HG03521 (cell line): ENCODE data around the gene MAU2.
"Not testable (repeated sequence)": the region's sequence is repeated elsewhere in the genome, so short reads cannot be mapped to it uniquely, and the experiment has no call there.

Experiments used
- ATAC-seq: cut with Tn5 transposase; IDR thresholded peaks from one replicate; pipeline ENCODE4 v1.9.1; 2021; ENCODE audit warnings: mild to moderate bottlenecking, moderate library complexity; ENCODE audit not compliant: unreplicated experiment

Gene MAU2

DNA sequence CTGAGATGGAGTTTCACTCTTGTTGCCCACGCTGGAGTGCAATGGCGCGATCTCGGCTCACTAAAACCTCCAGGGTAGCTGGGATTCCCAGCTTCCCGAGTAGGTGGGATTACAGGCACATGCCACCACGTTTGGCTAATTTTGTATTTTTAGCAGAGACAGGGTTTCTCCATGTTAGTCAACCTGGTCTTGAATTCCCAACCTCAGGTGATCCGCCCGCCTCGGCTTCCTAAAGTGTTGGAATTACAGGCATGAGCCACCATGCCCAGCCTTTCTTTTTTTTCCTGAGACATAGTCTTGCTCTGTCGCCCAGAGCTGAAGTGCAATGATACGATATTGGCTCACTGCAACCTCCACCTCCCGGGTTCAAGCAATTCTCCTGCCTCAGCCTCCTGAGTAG, 59.7 kb downstream of the MAU2 start:
- not testable (repeated sequence) for ATAC-seq

DNA sequence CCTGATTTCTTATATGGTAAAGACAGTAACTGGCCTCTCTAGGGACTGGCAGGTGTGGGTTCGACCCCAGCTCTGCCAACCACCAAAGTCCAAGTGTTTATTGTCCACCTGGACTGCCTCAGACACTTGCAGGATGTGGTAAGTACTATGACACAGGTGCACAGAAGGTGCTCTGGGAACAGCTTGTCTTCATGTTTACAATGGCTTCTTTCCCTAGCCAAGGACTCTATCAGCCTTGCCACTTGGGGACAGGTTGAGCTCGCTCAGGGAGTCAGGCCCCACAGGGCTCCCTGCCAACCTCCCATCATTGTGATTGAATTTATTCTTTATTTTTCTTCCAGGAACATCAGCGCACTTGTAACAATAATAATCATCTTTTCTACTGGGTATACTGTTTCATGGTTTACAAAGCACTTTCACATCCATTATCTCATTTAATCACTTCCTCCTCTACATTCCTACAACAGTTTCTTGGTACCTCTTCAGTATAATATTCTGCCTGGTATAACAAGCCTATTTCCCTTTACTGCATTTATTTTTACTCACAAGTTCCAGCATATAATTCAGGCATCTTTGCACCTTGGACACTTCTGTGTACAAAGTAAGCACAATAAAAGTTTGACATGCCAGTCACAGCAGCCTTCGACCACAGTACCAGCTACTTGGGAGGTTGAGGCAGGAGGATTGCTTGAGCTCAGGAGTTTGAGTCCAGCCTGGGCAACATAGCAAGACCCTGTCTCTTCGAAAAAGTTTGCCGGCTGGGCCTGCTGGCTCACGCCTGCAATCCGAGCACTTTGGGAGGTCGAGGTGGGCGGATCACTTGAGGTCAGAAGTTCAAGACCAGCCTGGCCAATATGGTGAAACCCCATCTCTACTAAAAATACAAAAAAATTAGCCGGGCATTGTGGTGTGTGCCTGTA, 60.6 kb downstream of the MAU2 start:
- ATAC-seq: no peak

DNA sequence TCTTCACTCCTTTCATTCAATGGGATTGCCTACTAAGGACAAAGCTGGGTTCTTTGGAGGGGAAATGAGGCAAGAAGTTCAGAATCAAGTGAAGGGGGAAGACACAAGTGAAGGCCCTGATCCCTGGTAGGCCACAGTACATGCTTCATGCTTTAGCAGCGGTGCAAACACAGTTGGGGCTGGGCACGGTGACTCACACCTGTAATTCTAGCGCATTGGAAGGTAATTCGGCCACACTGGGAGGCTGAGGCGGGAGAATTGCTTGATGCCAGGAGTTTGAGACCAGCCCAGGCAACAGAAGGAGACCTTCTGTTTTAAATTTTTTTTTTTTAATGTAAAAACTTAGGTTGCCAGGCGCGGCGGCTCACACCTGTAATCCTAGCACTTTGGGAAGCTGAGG, 61.5 kb downstream of the MAU2 start:
- ATAC-seq: no peak

DNA sequence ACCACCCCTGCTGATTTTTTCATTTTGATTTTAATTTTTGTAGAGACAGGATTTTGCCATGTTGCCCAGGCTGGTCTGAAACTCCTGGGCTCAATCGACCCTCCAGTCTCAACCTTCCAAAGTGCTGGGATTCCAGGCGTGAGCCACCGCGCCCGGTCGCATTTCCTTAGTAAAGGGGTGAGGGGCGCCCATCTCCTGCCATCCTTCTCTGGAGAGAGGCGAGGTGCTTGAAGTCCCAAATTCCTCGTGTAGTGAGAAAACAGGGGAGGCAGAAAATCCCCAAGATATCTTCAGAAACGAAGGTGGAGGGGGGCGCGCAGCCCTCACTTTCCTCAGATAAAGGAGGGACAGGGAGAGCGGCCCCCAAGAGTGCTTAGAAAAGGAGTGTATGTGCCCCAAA, 63.9 kb downstream of the MAU2 start:
- no peak for ATAC-seq

DNA sequence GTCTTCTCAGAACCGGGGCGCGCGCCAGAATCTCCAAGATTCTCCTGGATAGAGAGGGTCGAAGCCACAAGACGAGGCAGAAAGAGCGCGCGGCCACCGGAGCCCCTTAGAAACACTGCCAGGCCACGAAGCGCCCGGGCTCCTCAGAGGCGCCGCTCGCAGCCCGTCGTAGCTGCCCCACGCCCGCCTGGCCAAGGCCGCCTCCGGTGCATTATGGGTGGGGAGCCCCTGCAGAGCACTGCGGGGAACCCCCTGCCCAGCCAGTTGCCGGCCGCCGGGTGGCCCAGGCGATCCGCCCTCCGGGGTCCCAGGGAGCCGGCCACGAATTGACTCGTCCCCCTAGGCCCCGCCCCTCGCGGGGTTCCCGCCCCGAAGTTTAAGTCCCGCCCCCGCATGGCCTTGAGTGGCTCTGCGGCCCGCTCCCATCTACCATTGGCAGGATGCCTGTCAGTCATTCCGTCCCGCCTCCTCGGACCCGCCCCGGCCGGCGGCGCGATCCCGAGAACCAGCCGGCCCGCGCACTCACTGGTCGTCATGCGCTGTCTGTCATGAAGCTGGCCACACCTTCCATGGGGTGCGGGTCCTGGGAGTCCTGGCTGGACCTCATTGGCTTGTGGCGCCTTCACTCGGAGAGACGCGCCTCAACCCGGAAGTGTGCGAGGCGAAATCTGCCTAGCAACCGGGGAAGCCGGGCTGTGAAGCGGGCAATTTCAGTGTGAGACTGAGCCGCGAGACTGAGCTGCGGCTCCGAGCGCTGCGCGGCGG, 64.7 kb downstream of the MAU2 start:
- peak; percentile 90 for ATAC-seq

DNA sequence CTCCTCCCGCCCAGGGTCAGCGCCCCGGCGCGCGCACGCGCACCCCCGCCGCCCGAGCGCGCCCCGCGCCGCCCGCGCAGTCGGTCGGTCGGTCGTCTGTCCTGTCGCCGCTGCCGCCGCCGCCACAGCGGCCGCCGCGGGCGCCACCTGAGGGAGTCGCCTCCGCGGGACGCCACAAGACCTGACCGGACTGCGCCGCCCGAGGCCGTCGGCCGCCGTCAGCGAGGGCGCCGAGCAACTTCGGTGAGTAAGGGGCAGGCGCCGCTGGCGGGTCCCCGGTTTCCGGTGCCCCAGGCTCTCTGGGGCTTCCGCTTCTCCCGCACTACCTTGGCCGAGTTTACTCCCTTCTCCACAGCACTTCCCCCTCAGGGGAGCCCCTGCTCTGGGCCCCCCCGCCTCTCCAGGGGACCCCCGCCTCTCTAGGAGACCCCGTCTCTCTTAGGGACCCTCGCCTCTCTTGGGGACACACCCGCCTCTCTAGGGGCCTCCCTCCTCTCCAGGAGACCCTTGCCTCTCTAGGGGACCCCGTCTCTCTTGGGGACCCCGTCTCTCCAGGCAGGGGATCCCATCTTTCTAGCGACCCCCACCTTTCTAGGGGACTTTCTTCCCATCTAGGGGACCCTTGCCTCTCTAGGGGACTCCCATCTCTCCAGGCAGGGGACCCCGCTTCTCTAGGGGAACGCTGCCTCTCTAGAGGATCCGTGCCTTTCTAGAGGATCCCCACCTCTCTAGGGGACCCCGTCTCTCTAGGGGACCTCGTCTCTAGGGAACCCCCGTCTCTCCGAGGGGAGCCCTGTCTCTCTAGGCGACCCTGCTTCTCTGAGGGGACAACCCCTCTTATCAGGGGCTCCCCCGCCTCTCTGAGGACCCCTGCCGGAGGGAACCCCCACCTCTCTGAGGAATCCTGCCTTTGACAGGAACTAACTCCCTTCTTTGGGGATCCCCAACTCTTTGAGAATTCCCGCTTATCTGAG, 65.6 kb downstream of the MAU2 start:
- ATAC-seq: no peak

DNA sequence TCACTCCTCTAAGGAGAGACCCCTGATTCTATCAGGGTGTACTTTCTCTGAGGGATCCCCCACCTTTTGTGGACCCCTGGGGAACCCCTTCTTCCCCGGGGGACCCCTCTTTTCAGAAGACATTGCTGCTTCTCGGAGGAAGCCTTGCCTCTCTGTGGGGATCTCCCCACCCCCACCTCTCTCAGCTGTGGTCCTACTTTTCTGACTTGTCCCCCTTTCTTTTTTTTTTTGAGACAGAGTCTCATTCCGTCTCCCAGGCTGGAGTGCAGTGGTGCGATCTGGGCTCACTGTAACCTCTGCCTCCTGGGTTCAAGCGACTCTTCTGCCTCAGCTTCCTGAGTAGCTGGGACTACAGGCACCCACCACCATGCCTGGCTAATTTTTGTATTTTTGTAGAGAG, 66.5 kb downstream of the MAU2 start:
- no peak for ATAC-seq

DNA sequence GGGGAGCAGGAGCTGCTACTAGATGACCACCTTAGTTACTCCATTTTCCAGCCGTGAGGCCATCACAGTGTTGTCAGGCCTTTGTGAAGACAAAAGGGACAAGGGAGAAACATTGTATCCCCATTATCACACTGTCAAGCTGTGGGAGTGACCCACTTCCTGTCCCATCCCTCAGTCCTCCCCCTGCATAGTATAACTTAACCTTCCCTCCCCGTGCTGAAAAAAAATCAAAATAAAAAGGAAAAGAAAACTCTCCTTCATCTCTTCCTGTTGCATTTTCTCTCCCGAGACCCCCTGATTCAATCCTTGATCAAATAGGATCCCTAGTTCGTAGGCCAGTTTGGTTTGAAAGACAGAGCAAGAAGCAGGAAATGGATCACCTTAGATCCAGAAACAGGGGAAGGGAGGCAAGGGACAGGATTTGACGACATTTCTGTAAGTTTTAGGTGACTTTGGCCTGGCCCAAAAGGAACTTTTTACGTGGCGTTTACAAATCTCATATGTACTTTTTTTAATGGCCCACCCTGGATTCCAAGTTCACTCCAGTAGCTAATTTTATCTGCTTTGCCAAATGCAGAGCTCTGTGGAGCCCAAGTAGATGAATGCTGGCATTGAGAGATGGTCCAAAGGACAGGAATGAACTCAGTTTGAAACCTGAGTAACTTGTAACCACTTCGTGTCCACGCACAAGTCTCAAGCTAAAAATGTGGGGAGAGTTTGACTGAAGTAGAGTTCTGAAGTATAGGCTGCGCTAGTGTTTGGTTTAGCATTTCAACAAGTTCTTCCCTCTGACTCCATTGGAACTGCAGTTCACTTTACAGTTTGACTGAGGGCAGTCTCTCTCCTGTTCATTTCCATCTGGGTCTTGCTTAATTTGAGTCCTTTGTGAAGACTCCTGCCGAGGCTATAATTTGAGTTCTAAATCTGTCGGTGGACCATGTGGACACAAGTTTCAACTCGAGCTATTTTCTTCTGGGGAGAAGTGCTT, 68.2 kb downstream of the MAU2 start:
- no peak for ATAC-seq

DNA sequence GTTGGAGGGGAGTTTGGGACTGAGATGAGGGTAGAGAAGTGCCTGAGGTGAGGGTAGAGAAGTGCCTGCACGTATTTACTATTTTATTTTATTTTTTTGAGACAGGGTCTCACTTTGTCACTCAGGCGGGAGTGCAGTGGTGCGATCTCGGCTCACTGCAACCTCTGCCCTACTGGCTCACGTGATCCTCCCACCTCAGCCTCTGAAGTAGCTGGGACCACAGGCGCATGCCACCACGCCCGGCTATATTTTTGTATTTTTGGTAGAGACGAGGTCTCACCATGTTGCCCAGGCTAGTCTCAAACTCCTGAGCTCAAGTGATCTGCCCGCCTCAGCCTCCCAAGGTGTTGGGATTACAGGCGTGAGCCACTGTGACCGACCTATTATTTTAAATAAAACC, 69.1 kb downstream of the MAU2 start:
- not testable (repeated sequence) for ATAC-seq

DNA sequence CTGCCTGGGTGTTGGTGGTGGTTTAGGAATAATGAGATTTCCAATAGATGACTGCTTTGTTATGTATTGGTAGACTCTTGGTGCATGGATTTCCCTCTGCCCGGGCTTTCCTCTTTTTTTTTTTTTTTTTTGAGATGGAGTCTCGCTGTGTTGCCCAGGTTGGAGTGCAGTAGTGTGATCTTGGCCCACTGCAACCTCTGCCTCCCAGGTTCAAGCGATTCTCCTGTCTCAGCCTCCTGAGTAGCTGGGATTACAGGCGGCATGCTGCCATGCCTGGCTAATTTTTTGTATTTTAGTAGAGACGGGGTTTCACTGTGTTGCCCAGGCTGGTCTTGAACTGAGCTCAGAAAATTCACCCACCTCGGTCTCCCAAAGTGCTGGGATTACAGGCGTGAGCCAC, 73.7 kb downstream of the MAU2 start:
- not testable (repeated sequence) for ATAC-seq

DNA sequence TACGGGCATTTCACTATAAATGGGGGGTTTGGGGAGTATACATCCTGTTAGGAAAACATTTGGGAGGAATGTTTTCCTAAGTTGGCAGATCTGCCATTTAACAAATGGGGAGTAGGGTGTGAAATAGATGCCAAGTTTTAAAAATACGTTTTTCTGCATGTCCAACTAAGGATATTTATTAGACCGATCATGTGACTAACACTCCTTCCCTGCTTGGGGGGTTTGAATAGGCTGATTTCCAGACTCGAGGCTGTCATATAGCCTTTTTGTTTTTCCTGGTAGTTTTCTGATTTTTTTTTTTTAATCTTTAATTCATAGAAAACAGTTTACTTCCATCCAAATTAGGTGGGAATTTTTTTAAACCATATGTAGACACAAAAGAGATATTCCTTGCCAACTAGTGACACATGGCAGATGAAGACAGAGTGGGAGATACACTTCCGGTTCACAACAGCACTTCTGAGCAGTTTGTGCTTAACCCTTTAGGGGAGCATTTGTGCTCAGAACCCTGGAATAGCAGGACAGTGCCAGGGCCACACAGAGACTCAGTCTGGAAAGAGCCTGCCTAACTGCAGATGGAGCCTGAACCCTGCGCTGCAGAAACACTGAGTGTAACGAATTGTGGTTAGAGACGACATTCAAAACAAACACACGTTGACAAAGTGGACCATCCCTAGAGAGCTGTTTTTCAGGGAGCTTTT, 79.3 kb downstream of the MAU2 start:
- no peak for ATAC-seq

DNA sequence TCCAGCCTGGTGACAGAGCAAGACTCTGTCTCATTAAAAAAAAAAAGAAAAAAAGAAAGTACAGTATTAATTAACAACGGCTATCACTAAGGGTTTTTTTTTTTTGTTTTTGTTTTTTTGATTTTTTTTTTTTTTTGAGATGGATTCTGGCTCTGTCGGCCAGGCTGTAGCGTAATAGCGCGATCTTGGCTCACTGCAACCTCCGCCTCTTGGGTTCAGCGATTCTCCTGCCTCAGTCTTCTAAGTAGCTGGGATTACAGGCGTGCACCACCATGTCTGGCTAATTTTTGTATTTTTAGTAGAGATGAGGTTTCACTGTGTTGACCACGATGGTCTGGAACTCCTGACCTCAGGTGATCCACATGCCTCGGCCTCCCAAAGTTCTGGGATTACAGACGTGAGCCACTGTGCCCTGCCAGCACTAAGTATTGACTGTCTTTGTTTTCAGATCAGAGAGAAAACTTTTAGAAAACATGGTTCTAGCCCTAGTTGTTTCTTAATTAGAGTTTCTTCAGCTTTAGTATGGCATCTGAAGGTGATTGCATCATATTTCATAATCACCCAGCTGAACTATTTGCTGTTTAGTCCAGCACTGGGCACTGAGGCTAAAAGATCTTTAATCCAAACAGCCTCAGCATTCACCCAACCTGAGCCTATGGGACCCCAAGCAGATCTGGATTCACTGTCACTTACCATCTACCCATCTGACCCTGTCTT, 82.2 kb downstream of the MAU2 start:
- ATAC-seq: no peak

DNA sequence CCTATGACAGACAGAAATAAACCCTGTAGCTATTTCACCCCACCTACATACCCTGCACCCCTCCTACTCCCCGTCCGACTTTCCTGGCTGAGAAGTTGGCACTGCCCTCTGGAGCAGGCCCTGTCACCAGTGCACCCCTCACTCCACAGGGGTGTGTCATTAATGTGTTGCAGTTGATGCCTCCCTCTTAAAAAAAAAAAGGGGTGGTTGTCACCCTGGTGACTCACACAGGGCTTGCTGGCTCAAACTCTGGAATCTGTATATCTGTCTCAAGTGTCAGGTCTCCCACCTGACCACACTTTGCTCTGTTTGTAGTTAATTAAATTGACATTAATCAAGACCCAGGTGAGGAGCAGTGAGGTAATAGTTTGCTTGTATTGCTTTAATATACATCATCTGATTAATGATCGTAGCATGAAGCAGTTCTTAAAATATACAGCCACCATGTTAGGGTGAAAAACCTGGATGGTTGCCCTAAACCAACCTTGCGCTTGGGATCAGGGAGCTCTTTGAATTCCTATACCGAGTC, 82.8 kb downstream of the MAU2 start:
- no peak for ATAC-seq

DNA sequence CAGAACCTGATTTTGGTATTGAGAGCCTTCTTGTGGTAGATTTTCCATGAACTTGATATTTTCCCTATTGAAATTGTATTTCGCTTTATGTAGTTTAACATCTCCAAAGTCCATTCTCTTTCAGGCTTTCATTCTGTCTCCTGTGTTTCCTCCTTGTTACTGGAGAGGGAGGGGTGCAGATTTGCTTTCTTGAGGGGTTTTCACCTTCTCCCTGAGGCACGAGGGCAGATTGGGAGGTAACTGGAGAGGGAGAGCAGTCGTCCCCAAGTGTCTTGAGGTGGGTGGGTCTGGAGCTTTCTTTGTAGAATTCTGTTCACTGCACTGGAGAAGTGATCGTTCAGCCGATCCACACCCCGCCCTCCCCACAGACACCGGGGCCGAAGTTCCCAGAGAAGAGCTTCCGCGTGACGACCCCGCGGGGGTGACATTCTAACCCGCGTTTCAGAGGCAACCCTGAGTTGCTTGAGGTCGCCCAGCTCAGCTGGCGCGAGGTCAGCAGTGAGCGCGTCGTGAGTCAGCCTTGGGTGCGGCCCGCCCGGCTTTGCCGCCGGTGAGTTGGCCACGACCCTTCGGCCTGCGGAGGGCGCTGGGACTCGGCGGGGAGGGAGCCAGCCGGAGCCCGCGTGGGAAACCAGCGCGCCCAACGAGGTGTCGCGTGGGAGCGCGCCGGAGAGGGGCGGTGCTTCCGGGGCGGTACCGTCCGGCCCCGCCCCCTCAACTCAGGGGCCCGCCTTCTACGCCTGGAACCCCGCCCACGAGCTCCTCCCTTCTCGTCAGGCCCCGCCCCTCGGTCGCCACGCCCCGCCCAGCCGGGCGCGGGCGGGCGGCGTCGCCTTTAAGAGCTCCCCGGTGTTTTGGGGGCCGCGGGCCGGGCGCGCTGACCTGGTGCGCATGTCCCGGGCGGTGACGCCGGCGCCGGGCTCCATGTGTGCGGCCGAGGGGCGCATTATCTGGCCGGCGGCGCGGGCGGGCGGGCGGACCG, 84.5 kb downstream of the MAU2 start, which contains the start of gene GATAD2A:
TSS of gene GATAD2A (plus strand) at position 797 of the 982 bp plus-strand sequence. CDS start 59,671 bp downstream, outside the sequence.
- peak; percentile 77 for ATAC-seq

DNA sequence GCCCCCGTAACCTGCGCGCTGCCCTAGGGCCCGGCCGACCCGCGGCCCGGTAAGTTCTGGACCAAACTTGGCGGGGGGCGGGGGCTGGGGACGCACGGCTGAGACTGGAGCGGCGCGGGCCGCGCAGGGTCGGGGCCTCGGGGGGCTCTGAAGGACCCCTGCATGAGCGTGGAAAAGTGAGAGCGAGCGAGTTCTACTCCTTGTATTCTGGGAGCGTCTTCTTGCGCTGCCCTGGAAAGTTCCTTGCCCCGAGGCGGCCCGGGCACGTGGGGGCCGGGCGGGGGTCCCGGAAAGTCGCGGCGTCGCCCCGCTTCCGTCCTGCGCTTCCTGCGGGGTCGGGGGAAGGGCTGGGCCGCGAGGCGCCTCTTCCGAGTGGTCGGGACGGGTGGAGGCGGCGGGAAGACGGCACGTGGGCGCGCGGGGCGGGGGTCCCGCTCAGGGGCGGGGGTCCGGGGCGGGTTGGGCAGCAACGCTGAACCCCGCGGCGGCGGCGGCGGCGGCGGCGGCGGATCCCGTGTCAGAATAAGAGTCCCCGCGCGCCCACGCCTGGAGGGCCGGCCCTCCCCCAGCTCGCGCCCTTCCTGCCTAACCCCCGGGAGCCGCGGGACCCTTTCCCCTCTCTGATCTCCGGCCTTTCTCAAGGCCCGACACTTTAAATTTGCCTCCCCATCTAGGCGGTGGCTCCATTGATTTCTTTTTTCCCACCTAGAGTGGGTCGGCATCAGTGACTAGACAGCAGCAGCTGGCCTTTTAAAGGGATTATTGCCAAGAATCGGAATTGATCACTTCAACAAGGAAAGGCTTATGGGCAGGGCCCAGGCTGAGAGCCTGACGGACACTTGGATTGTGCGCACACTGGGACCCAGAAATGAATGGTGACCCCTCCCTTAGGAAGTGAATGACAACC, 85.6 kb downstream of the MAU2 start:
- peak; percentile 19 for ATAC-seq
